ENCODE results near the gene MRAS. TPM values are rescaled to one million over a fixed set of nuclear protein-coding genes. Genes with fewer than 3 reads are reported as not detected.

MRAS gene
- total RNA-seq, 1 donor from 2014 or later, result 0.07 TPM

DNA sequence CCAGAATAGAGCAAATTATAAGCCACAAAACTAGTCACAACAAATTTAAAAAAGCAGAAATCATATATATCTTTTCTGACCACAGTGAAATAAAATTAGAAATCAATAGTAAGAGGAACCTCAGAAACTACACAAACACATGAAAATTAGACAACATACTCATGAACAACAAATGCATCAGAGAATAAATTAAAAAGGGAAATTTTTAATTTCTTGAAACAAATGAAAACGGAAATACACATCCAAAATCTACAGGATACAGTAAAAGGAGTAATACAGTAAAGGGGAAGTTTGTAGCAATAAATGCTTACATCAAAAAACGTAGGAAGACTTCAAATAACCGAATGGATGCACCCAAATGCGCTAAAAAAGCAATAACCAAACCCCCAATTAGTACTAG is 37.9 kb upstream of the MRAS start:
- TF ChIP-seq, protein P1, sequence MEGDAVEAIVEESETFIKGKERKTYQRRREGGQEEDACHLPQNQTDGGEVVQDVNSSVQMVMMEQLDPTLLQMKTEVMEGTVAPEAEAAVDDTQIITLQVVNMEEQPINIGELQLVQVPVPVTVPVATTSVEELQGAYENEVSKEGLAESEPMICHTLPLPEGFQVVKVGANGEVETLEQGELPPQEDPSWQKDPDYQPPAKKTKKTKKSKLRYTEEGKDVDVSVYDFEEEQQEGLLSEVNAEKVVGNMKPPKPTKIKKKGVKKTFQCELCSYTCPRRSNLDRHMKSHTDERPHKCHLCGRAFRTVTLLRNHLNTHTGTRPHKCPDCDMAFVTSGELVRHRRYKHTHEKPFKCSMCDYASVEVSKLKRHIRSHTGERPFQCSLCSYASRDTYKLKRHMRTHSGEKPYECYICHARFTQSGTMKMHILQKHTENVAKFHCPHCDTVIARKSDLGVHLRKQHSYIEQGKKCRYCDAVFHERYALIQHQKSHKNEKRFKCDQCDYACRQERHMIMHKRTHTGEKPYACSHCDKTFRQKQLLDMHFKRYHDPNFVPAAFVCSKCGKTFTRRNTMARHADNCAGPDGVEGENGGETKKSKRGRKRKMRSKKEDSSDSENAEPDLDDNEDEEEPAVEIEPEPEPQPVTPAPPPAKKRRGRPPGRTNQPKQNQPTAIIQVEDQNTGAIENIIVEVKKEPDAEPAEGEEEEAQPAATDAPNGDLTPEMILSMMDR (IDR thresholded peaks at IDR 0.05), result no peak
- ChIA-PET POLR2A (no interaction called here), CTCF (no interaction called here)
- H3K4me3 Mint-ChIP-seq, result no peak overlapping the region
- no peaks in the 10 kb centered on the region for H3K4me1 Mint-ChIP-seq
- no peak for DNase-seq
- H3K36me3 Mint-ChIP-seq (ENCODE audit: low read depth), result peaks cover 15% of the 10 kb centered on the region
- no peak overlapping the region for H3K27ac Mint-ChIP-seq
- intact Hi-C loops (cut with micrococcal nuclease), result no loop called here
- ATAC-seq (ENCODE audit: low read depth), result no peak
- H3K9me3 Mint-ChIP-seq, result peaks cover 32% of the 10 kb centered on the region
- H3K27me3 Mint-ChIP-seq, result peaks cover 26% of the 10 kb centered on the region

DNA sequence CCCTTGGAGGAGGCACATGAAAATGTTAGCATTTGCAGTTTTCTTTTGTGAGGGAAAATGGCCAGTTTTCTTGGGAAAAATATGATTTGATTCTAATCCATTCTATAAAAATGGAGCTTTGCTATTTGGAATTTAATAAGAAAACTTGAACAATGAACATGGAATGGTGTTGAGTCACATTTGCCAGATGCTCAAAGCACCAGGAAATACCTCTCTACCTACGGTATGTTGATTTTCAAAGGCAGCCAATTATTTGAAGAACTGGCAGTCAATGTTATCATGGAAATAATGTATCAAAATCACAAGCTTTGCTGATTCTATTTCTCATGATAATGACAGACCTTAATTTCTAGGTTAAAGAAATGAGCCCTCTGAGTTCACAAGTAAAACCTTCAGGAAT is 33.6 kb upstream of the MRAS start:
- CTCF ChIA-PET, result no interaction called here
- Mint-ChIP-seq H3K4me1 (no peaks in the 10 kb centered on the region), H3K4me3 (no peak overlapping the region), H3K27ac (no peak overlapping the region), H3K9me3 (peaks cover 16% of the 10 kb centered on the region), H3K36me3 (ENCODE audit: low read depth) (peaks cover 4% of the 10 kb centered on the region), H3K27me3 (peaks cover 25% of the 10 kb centered on the region)
- intact Hi-C loops (cut with micrococcal nuclease), result no loop called here
- ATAC-seq (ENCODE audit: low read depth), result no peak
- TF ChIP-seq, protein P1 (IDR thresholded peaks at IDR 0.05), result no peak
- no peak for DNase-seq
- POLR2A ChIA-PET, result no interaction called here

DNA sequence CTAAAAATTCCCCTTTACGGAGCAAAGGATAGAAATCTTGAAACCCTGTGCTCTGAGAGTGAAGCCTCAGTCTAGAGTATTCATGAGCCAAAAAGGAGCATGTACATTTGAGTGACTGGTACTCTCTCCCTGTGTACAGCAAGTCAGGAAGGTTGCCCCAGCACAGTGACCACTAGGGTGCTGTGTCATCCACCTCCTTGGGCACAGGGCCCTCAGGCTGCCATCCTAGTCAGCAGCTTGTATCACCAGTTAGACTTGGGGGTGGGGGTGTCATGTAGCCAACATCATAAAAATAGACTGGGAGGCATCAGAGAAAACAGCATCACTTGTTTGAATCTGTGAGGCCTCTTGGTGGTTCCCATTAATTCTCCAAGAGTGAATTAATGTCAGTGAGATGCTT is 30.7 kb upstream of the MRAS start:
- H3K4me3 Mint-ChIP-seq, result no peak overlapping the region
- TF ChIP-seq, protein P1 (IDR thresholded peaks at IDR 0.05), result no peak
- H3K27me3 Mint-ChIP-seq, result peaks cover 18% of the 10 kb centered on the region
- intact Hi-C loops (cut with micrococcal nuclease), result no loop called here
- no peaks in the 10 kb centered on the region for H3K9me3 Mint-ChIP-seq
- no peaks in the 10 kb centered on the region for H3K4me1 Mint-ChIP-seq
- ATAC-seq (ENCODE audit: low read depth), result no peak
- no peaks in the 10 kb centered on the region for H3K36me3 Mint-ChIP-seq (ENCODE audit: low read depth)
- ChIA-PET CTCF (no interaction called here), POLR2A (no interaction called here)
- no peak for DNase-seq
- H3K27ac Mint-ChIP-seq, result no peak overlapping the region

DNA sequence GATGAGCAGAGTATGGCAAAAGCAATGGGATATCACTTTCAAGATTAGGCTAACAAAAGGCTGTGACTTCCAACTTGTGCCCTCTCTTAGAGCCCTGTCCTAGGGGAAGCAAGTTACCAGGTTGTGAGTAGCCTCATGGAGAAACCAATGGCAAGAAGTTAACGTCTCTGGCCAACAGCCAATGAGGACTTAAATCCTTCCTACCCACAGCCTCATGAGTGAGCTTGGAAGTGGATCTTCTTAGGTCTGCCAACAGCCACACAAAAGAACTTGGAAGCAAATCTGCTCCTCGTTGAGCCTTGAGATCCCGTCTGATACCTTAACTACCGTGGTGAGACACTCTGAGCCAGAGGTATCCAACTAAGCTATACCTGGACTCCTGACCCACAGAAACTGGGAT is 24.4 kb upstream of the MRAS start:
- TF ChIP-seq, protein P1 (IDR thresholded peaks at IDR 0.05), result no peak
- Mint-ChIP-seq H3K4me3 (no peak overlapping the region), H3K27me3 (peaks cover 34% of the 10 kb centered on the region), H3K9me3 (no peaks in the 10 kb centered on the region), H3K27ac (no peak overlapping the region), H3K36me3 (ENCODE audit: low read depth) (no peaks in the 10 kb centered on the region), H3K4me1 (peaks cover 5% of the 10 kb centered on the region)
- intact Hi-C loops (cut with micrococcal nuclease), result no loop called here
- CTCF ChIA-PET, result no interaction called here
- POLR2A ChIA-PET, result no interaction called here
- no peak for ATAC-seq (ENCODE audit: low read depth)
- DNase-seq, result no peak

DNA sequence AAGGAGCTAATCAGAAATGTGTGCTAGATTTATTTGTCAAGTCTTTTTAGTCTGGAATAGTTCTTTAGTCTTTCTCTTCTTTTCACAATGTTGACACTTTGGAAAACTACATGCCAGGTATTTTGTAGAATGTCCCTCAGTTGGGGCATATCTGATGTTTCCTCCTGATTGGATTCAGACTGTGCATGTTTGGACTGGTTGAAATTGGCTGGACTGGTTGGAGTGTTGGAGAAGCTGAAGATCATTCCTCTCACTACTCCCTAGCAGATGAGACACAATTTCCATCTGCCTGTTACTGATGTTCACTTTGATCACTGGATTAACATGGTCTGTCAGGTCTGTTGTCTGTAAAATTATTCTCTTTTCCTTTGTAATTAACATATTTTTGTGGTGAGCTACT is 22.4 kb upstream of the MRAS start:
- Mint-ChIP-seq H3K27ac (no peak overlapping the region), H3K4me3 (no peak overlapping the region), H3K27me3 (peaks cover 35% of the 10 kb centered on the region), H3K4me1 (peaks cover 13% of the 10 kb centered on the region), H3K9me3 (no peaks in the 10 kb centered on the region), H3K36me3 (ENCODE audit: low read depth) (no peaks in the 10 kb centered on the region)
- DNase-seq (no peak), ATAC-seq (ENCODE audit: low read depth) (no peak)
- TF ChIP-seq, protein P1 (IDR thresholded peaks at IDR 0.05), result no peak
- intact Hi-C loops (cut with micrococcal nuclease), result no loop called here
- POLR2A ChIA-PET, result no interaction called here
- CTCF ChIA-PET, result no interaction called here
